NB4 (cell line): ENCODE data around the gene CXCL10.

Experiments used
- MAX ChIP-seq: IDR thresholded peaks from 2 replicates; pipeline ENCODE4 v1.6.1; 2011; ENCODE audit warnings: low read depth, low read length
- POLR2A ChIP-seq: IDR thresholded peaks from 2 replicates; pipeline ENCODE4 v1.6.1; 2011; ENCODE audit warnings: mild to moderate bottlenecking; ENCODE audit not compliant: insufficient read length; ENCODE audit errors: extremely low read depth
- TF ChIP-seq, protein P1 (sequence below): IDR thresholded peaks from one replicate; pipeline ENCODE4 v1.5.1; 2012; ENCODE audit warnings: low read depth, low read length

- TF ChIP-seq, protein P1, sequence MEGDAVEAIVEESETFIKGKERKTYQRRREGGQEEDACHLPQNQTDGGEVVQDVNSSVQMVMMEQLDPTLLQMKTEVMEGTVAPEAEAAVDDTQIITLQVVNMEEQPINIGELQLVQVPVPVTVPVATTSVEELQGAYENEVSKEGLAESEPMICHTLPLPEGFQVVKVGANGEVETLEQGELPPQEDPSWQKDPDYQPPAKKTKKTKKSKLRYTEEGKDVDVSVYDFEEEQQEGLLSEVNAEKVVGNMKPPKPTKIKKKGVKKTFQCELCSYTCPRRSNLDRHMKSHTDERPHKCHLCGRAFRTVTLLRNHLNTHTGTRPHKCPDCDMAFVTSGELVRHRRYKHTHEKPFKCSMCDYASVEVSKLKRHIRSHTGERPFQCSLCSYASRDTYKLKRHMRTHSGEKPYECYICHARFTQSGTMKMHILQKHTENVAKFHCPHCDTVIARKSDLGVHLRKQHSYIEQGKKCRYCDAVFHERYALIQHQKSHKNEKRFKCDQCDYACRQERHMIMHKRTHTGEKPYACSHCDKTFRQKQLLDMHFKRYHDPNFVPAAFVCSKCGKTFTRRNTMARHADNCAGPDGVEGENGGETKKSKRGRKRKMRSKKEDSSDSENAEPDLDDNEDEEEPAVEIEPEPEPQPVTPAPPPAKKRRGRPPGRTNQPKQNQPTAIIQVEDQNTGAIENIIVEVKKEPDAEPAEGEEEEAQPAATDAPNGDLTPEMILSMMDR = no peak
- TF ChIP-seq MAX = no peak
- TF ChIP-seq POLR2A = no peak
Observed at GRCh38 chr4:76028350-76028765, 5.1 kb upstream of the CXCL10 start.
